CD4-positive, alpha-beta T cell treated with Interleukin-21 for 1 hour (primary cell): Measurements from ENCODE around the gene PLK5.
"Not testable (repeated sequence)": the region's sequence is repeated elsewhere in the genome, so short reads cannot be mapped to it uniquely, and the experiment has no call there.

Experiments
- DNase-seq: peaks from one replicate; pipeline ENCODE4 v3.0.0-alpha.2; 2020

Gene PLK5, protein sequence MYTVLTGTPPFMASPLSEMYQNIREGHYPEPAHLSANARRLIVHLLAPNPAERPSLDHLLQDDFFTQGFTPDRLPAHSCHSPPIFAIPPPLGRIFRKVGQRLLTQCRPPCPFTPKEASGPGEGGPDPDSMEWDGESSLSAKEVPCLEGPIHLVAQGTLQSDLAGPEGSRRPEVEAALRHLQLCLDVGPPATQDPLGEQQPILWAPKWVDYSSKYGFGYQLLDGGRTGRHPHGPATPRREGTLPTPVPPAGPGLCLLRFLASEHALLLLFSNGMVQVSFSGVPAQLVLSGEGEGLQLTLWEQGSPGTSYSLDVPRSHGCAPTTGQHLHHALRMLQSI

DNA sequence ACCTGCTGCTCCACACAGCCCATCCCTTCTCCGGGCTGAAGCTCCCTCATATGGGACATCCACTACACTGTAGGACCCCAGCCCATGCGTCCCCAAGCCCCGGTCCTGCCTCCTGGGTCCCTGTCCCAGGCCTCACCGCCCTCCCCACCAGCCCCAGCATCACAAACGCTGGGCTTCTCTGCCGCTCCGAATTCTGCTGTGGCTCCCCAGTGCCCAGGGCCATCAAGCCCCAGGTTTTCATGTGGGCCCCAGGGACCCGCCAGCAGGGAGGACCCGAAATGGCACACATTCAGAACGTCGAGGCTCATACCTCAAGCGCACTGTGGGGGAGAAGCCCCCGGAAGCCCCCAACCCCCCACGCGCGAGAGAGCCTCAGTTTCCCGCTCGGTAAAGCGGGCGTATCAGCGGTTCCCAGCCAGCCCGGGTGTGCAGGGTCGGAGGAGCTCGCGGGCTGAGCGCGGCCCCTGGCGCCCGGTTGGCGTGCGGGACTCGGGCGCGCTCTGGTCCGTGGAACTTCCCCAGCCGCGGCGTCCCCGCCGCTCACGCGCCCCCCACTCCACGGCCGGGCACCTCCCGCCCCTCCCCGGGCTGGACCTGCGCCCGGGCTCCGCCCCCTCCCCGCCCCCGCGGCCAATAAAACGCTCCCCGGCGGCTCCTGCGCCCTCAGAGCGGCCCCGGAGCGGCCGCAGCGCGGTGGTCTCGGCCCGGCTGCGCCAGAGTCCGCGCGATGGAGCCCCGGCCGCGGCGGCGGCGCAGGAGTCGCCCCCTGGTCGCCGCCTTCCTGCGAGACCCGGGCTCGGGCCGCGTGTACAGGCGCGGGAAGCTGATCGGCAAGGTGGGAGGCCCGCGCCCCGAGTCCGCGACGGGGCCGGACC is at the start of gene PLK5:
PLK5 (plus strand) TSS at position 666 of the 875 bp plus-strand sequence. CDS start 2,920 bp downstream, outside the sequence.
- no peak for DNase-seq

DNA sequence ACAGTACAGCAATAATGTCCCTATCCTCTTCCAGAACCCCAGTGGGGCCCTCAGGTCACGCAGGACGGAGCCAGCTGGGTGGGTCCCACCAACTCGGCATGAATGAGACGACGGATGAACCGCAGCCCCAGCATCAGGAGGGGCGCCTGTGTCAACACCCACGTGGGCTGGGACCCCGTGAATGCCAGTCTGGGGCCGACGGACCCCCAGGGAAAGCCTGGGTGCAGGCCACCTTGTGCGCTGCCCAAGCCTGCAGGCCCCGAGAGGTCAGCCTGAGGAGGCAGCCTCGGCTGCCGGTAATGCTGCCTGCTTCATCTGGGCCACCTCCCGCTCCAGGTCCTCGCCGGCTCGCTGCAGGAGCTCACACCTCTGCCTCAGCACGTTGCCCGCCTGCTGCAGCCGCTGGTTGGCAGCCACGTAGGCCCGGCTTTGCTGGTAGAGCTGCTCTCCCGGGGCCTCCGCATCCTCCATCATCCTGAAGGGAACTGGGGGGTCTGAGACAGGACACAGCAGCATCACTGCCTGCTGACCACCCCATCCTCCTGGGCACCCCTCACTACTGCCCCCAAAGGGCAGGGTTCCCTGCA is 49.0 kb upstream of the PLK5 start:
- no peak for DNase-seq

DNA sequence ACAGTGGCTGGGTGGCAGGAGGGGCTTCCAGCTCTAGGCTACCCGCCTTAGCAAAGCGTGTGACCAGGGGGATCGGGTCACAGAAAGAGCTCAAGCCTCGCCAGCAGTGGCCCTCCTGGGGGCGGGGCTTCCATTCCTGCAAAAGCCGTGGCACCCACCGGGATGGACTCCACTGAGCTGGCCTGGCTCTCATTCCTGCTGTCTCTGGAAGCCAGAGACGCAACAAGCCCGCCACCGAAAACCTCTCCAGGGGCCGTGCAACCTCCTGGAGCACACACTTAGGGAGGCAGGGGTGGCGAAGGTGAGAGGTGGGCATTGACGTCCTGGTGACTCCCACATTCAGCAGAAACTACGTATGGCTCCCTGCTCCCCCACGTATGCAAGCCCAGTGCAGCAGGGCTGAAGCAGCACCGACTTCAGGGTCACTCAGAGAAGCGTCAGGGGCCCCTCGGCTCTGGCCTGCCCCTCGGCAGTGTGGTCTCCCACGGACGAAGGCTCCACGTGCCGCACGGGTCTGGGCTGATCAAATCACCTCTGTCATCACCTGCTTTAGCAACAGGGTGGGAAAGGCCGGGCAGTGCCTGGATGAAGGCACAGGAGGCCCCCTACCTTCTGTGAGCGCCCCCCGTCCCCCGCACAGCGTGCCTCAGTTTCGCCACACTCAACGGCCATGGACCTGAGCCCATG is 48.0 kb upstream of the PLK5 start:
- no peak for DNase-seq

DNA sequence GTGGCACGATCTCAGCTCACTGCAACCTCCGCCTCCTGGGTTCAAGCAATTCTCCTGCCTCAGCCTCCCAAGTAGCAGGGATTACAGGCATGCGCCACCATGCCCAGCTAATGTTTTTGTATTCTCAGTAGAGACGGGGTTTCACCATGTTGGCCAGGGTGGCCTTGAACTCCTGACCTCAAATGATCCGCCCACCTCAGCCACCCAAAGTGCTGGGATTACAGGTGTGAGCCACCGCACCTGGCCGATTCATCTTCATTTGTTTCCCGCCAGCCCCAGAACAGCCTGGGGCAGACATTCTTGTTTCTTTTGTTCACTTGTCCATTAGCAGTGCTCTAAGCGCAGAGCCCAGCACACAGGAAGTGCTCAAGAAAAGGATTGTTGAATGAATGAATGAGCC is 46.8 kb upstream of the PLK5 start:
- DNase-seq: not testable (repeated sequence)

DNA sequence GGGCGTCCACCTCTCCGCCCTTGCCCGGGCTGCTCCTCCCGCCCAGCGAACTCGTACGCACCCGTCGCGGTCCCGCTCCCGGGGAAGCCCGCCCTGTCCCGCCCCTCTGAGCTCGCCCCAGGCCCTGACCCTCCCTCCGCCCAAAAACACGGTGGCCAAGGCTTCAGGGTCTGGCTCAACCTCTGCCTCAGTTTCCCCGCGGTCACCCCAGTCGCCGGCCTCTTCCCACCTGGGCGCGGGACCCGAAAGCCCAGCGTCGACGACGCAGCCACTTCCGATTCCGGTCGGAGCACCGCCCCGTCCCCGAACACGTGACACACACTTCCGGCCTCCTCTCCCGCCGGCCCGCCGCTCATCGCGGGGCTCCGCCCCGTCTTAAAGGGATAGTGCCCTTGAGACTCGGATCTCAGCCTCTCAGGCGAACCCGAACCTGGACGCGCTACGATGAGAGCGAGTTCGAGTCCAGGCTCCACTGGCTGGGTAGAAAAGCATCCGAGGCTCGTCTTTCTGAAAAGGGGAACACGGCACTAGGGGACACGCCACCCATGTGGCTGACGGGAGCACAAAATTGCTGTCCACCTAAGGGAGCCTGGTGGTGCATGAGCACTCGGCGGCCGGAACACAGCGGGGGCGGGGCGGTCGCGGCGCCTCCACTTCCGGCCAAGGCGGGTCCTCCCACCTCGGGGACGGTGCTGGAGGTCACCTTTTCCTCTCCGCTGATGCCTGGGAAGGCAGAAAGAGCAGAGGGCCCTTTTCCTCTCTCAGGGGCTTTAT is 44.8 kb upstream of the PLK5 start, which contains the start of gene C19orf25:
C19orf25 (minus strand) TSS at position 282 of the 774 bp plus-strand sequence. CDS start 312 bp downstream, outside the sequence.
- peak; percentile 92 for DNase-seq

DNA sequence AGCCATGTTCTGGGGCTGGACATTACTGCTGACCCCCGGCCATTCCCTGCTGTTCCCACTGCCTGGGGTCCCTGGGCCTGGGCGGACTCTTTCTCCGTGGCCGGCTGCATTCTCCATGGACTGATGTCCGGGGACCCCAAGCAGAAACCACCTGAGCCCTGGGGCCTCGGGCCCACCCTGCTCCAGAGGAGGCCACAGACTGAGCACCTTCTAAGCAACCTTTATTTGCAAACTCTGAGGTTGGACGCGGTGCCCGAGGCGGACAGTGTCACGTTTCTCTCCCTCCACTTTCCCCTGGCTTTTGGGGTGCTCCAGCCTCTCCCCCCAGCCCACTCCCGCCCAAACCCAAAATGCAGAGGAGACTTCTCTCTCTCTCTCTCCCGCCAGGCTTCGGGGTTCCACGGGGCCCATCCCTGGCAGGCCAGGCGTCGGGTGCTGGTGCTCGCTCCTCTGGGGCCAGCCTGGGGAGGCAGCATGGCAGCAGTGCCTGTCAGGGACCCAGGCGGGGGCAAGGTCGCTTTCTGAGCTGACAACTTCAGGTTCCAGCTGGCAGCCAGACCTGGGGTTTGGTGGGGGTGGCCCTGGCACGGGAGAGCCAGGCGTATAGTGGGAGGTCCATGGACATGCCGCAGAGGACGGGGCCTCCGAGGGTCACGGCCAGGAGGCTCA is 42.5 kb upstream of the PLK5 start:
- no peak for DNase-seq

DNA sequence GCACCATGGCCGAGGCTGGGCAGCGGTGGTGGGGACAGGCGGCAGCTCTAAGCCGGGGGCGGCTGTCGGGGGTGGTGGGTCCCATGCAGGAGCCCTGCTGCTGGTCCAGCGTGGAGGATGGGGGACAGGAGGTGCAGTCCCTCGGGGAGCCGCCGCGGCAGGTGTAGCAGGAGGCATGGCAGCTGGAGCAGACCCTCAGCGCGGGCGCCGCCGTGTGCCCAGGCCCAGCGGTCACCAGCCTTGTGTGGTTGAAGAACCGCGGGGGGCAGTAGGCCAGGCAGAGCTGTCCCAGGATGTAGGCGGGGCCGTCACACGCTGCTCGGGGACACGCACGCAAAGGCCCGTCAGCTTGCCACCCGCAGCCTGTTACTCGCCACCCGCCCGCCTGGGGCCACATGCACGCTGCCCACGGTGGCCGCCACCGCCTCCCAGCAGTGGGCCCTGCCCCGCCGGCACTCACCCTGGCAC is 42.0 kb upstream of the PLK5 start:
- no peak for DNase-seq

DNA sequence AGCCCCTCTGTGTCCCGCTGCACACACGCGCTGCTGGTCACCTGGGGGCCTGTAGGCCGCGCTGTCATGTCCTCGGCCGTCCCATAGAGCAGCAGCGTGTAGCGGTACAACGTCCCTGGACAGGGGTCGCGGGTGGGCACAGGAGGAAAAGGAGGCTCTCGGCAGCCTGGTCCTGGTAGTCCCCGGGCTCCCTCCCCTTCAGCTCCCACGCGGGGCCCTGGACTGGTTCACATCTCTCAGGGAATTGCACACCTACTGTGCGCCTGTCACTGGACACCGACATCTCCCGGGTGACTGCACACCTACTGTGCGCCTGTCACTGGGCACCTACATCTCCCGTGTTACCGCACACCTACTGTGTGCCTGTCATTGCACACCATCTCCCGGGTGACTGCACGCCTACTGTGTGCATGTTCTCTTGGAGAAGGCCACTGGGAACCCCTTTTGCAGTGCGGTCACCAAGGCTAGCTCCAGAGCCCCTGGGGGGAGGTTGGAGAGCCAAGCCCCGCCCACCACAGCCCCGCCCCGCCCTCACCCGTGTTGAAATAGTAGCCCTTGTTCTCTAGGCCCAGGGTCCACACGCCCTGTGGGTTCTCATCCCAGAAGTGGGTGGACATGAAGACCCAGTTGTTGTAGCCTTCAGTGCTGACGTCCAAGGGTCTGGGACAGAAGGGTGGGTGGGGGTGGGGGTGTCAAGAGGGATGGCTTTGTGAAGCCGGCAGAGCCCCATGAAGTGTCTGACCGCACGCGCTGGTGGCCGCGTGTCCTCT is 41.3 kb upstream of the PLK5 start:
- no peak for DNase-seq

DNA sequence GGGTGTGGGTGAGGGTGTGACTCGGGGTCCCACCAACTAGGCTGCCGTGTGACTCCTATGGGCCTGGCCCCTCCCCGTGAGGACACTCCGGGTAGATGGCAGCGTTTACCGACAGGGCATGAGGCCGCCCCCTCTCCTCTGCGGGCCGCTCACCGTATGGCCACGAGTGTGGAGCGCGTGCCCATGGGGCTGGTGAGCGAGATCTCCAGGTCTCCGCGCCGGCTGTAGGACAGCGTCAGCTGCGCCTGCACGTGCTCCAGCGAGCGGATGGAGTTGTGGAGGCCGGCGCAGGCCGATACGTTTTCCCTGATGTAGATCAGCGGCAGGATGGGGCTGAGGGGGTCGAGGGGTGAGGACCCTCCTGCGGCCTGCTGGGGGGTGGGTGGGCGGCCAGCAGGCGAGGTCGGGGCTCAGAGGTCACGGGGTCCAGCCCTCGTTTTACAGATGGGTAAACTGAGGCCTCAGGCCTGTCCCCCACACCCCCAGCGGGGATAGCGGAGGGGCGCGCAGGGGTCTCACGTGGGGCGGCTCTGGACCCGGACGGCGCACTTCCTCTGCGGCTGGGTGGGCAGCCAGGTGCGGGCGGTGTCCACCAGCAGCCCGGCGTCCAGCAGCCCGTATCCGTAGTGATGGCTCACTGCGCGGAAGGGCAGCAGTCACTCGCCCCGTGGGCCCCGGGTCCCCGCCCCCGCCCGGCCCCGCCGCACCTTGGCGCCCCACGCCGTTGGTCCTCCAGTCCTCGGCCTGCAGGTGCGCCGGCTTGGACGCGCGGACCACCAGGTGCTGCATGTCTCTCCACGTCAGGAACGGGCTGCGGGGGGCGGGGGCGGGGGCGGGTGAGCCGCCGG is 40.5 kb upstream of the PLK5 start:
- DNase-seq: no peak

DNA sequence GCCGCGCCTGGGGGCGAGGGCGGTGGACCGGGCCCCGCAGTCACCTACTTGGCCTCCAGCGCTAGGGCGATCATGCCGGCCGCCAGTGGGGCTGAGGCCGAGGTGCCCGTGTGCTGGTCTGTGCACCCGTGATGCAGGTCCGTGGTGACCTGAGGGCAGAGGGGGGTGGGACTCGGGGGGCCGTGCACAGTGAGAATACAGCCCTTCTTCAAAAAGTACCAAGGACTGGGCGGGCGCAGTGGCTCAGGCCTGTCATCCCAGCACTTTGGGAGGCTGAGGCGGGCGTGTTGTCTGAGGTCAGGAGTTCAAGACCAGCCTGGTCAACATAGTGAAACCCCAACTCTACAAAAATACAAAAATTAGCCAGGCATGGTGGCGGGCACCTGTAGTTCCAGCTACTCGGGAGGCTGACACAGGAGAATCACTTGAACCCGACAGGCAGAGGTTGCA is 39.9 kb upstream of the PLK5 start:
- DNase-seq: no peak

DNA sequence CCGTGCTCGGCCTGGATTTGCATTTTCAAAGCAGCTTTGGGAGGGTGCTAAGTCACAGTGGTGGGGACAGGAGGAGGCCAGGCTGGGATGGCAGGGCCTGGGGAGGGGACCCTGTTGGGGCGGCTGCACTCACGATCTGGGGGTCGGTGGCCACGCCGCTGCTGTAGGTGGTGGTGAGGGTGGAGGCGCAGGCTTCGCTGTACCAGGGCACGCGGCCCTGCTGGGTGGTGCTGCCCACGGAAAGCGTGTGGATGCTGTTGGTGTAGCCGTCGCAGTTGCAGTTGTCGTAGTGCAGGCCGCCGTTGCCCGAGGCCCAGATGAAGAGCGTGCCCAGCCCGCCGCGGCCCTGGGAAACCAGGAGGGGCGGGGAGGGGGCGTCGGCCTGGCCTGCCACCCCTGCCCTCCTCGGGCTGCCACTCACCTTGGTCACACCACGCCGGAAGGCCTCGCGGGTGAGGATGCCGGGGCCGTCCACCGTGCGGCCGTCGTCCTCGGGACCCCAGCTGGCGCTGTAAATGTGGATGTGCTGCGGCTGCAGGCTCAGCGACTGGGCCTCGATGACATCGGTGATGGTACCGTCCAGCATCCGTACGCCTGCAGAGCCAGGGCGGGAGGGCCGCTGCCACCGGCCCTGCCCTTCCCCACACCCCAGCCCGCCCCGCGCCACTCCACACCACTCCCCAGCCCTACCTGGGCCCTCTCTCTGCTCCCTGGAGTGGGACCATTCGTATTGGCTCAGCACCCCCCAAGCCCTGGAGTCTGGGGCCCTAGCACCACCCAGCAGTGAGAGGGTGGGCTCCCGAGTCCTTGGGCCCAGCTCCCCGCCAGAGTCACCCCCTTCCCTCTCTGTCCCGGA is 36.9 kb upstream of the PLK5 start:
- DNase-seq: no peak

DNA sequence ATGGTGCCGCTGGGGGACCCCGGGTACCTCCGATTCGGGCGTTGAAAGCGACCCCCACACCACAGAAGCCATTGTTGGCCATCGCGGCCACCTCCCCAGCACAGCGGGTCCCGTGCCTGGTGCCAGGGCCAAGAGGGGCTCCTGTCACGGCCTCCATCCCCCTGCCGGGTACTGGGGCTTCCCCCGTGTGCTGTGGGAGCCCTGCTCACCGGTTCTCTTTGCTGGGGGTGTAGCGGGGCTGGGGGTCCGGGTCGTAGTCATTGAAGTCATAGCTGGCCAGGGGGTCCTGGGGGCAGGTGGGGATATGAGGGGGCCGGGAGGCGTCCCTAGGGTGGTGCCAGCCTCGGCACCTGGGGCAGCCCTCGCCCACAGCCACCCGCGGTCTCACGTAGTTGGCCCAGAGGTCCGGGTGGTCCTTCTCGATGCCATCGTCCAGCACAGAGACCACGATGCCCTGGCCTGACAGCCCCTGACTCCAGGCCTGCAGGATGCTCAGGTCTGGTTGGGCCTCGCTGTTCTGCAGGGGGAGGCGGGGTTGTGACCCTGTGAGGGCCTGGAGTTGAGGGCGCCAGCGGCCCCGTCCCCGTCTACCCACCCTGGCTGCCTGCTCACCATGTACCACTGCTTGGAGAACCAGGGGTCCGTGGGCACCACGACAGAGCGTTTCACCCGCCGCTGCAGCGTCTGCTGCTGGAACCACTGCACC is 36.1 kb upstream of the PLK5 start:
- DNase-seq: no peak

DNA sequence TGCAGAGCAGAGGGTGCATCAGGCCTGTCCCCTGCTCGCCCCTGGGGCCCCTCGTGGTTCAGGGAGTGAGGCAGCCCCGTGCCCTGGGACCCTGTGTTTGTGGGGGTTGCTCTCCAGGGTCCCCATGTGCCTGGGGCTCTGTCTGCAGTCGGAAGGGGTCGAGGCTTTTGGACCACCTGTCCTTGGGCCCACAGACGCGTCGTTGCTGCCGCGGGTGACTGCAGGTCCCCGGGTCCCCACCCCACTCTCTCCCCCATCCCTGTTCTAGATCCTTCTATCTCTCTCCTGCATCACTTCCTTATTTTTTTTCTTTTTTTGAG is 35.6 kb upstream of the PLK5 start:
- DNase-seq: no peak

DNA sequence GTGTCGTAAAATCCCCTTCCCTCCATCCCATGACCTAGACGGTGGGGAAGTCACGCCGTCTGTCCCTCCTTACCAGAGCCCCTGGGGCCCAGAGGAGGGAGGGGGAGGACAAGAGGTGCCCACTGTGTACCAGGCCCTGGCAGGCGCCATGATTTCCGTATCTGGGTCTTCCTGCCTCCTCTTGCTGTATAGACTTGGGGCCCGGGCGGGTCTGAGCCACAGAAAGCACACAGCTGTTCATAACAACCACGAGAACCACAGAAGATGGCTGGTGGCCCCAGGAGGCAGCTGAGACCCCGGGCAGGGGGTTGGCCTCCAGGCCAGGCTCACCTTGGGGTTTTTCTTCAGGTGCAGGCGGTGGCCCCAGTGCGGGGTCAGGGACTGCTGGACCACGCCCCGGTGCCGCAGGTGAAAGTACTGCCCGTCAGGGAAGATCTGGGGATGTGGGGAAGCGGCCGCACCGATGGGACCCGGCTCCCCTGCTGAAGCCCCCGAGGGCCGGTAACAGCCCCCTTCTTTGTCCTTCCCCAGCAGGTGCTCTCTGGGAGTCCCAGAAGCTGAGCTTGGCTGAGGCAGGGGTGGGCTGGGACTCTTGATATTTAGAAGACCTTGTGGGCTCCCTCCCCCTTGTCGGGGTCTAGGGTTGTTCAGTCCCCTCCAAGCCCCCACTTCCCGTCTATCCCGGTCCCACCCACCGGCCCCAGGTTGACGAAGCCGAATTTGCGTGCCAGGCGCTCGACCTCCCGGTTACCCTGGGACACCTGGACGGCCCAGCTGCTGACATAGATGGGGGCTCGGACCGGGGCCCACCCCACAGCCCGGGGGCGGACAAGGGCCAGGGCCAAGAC is 34.2 kb upstream of the PLK5 start:
- no peak for DNase-seq

DNA sequence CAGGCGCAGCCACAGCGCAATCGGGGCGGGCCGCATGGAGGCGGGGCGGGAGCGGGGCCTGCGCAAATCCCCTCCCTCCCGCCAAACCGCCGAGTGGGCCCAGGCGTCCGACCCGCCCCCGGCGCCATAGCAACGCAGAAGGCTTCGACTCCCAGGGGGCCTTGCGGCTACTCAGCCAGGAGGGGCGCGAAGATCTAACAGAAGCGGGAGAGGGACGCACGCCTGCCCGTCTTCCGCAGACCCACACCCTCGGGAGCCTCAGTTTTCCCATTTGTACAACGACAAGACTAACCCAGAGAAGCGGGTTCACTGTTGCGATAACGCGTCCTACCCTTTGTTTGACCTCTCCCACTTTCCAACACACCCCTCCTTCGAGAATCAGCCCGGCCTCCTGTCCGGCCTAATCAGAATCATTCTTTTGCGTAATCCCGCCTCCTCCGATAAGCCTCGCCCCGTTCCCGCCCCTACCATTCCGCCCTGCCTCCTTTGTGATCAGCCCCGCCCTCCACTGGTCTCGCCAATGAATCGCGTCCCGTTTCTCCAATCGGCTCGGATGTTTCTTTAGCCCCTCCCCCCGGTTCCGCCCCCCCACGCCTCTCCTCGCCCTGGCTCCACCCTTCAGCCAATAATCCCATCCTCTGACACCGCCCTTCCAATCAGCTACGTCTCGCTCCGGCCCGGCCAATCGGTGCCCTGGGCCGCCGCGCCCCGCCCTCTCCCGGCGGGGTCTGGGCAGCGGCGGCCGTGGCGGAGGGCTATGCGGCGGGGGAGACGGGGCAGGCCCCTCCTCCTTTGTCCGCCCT is 33.4 kb upstream of the PLK5 start, which contains the start of gene PCSK4:
PCSK4 (minus strand) TSS at position 40 of the 803 bp plus-strand sequence; CDS start at position 36, 4 bp downstream.
- DNase-seq: peak; percentile 98
